ENCODE results near the gene CDH4.
A peak's percentile ranks its signal among the peaks of the same experiment; 100 is the strongest.

The CDH4 gene

GRCh38 chr20:61315319-61315718, 63.3 kb downstream of the CDH4 start:
- no peak for TF ChIP-seq FOXP2 (optimal IDR thresholded peaks at IDR 0.05; ENCODE audit: borderline replicate concordance, extremely low read depth, extremely low read length, insufficient read depth)
- TF ChIP-seq SIN3A (IDR thresholded peaks at IDR 0.05; ENCODE audit: borderline replicate concordance, insufficient read depth, low read length) = no peak
- TF ChIP-seq TAF1 (IDR thresholded peaks at IDR 0.05; ENCODE audit: borderline replicate concordance, insufficient read depth, low read length) = no peak
- TF ChIP-seq POLR2AphosphoS5 (IDR thresholded peaks at IDR 0.05; ENCODE audit: low read depth, low read length) = peak; percentile 50; the same call in 1 of the 2 replicates
- no peak for TF ChIP-seq REST (IDR thresholded peaks at IDR 0.05; ENCODE audit: insufficient read depth in 1 of 2, low read depth in 2 of 2, low read length in 2 of 2)

- TF ChIP-seq SIN3A (IDR thresholded peaks at IDR 0.05; ENCODE audit: borderline replicate concordance, insufficient read depth, low read length) (no peak), TAF1 (IDR thresholded peaks at IDR 0.05; ENCODE audit: borderline replicate concordance, insufficient read depth, low read length) (no peak), FOXP2 (optimal IDR thresholded peaks at IDR 0.05; ENCODE audit: borderline replicate concordance, extremely low read depth, extremely low read length, insufficient read depth) (no peak), POLR2AphosphoS5 (IDR thresholded peaks at IDR 0.05; ENCODE audit: low read depth, low read length) (0 out of 2 replicates have a peak, but pooled peaks have one; percentile 45), REST (IDR thresholded peaks at IDR 0.05; ENCODE audit: insufficient read depth in 1 of 2, low read depth in 2 of 2, low read length in 2 of 2) (no peak)
These were observed 64.3 kb downstream of the CDH4 start for GRCh38 chr20:61316346-61316745.

- TF ChIP-seq POLR2AphosphoS5 (IDR thresholded peaks at IDR 0.05; ENCODE audit: low read depth, low read length) (peak; percentile 32; the same call in 1 of the 2 replicates), REST (IDR thresholded peaks at IDR 0.05; ENCODE audit: insufficient read depth in 1 of 2, low read depth in 2 of 2, low read length in 2 of 2) (no peak), FOXP2 (optimal IDR thresholded peaks at IDR 0.05; ENCODE audit: borderline replicate concordance, extremely low read depth, extremely low read length, insufficient read depth) (no peak)
These were observed 66.0 kb downstream of the CDH4 start for GRCh38 chr20:61317966-61318530.

- peak; percentile 37 for TF ChIP-seq POLR2AphosphoS5 (IDR thresholded peaks at IDR 0.05; ENCODE audit: low read depth, low read length)
- no peak for TF ChIP-seq REST (IDR thresholded peaks at IDR 0.05; ENCODE audit: insufficient read depth in 1 of 2, low read depth in 2 of 2, low read length in 2 of 2)
These were observed 68.8 kb downstream of the CDH4 start for GRCh38 chr20:61320691-61321425.

All from PFSK-1 (cell line).